Smooth muscle cell (in vitro differentiated cells): ENCODE data around the gene OR2T3. TPM values are rescaled to one million over a fixed set of nuclear protein-coding genes. Genes with fewer than 3 reads are reported as not detected.
"Not testable (repeated sequence)": the region's sequence is repeated elsewhere in the genome, so short reads cannot be mapped to it uniquely, and the experiment has no call there.

Experiments
- DNase-seq: peaks from one replicate; lab custom pipeline; 2025; ENCODE audit not compliant: unreplicated experiment; lab: John Stamatoyannopoulos, UW
- H2AFZ ChIP-seq: fragments of 200-600 bp; sonication (generic); 2 replicates; pipeline ENCODE4 v1.6.0; 2016; ENCODE audit warnings: antibody characterized with exemption, low read depth, mild to moderate bottlenecking
- H3F3A ChIP-seq: fragments of 200-600 bp; sonication (generic); 2 replicates; pipeline ENCODE4 v1.6.0; 2017; ENCODE audit warnings: antibody characterized with exemption, low read depth
- H3K27ac ChIP-seq: fragments of 200-600 bp; sonication (generic); 2 replicates; pipeline ENCODE4 v1.5.1; 2016; ENCODE audit warnings: low read depth, mild to moderate bottlenecking
- H3K27me3 ChIP-seq: fragments of 200-600 bp; sonication (generic); 2 replicates; pipeline ENCODE4 v1.6.1; 2016; ENCODE audit warnings: low read depth, mild to moderate bottlenecking
- H3K36me3 ChIP-seq: fragments of 200-600 bp; sonication (generic); 2 replicates; pipeline ENCODE4 v1.5.1; 2016; ENCODE audit warnings: low read depth
- H3K4me1 ChIP-seq: fragments of 200-600 bp; sonication (generic); 2 replicates; pipeline ENCODE4 v1.5.1; 2016; ENCODE audit warnings: low read depth
- H3K4me2 ChIP-seq: fragments of 200-600 bp; sonication (generic); 2 replicates; pipeline ENCODE4 v1.6.0; 2016; ENCODE audit warnings: mild to moderate bottlenecking
- H3K4me3 ChIP-seq: fragments of 200-600 bp; sonication (generic); 2 replicates; pipeline ENCODE4 v1.5.1; 2016; ENCODE audit warnings: mild to moderate bottlenecking
- H3K79me2 ChIP-seq: fragments of 200-600 bp; sonication (generic); 2 replicates; pipeline ENCODE4 v1.6.0; 2016; ENCODE audit warnings: low read depth, mild to moderate bottlenecking
- H3K9ac ChIP-seq: fragments of 200-600 bp; sonication (generic); 2 replicates; pipeline ENCODE4 v1.6.0; 2016; ENCODE audit warnings: low read depth
- H3K9me3 ChIP-seq: fragments of 200-600 bp; sonication (generic); replicated peaks from 2 replicates; pipeline ENCODE4 v1.5.1; 2016; ENCODE audit warnings: low read depth
- H4K20me1 ChIP-seq: fragments of 200-600 bp; sonication (generic); 2 replicates; pipeline ENCODE4 v1.6.0; 2016; ENCODE audit warnings: low read depth
- WGBS: methylation state at CpG from one replicate; pipeline ENCODE4 v1.1.7; 2016; ENCODE audit warnings: low lambda C conversion rate; 5-methylcytosine and 5-hydroxymethylcytosine counted together
- polyA plus RNA-seq: library from polyadenylated mRNA; unstranded; fragments of >200 nt; fragmentation: Nextera tagmentation; extraction: Ambion mirVana; gene quantifications from 2 replicates; pipeline ENCODE4 v1.2.1, GENCODE V29; 2016
- total RNA-seq: library from RNA; depleted of rRNA; stranded (reverse); fragments of >200 nt; gene quantifications from 2 replicates; pipeline ENCODE4 v1.2.3, GENCODE V29; 2014
- TF ChIP-seq, protein P1 (sequence below): fragments of 200-600 bp; sonication (generic); IDR thresholded peaks from 2 replicates; pipeline ENCODE4 v1.5.1; 2017; ENCODE audit warnings: borderline replicate concordance, mild to moderate bottlenecking, antibody characterized with exemption; ENCODE audit not compliant: insufficient read depth, poor library complexity, severe bottlenecking

Gene OR2T3
- total and polyA plus RNA-seq, 2 experiments from 2014 or later: not detected

DNA sequence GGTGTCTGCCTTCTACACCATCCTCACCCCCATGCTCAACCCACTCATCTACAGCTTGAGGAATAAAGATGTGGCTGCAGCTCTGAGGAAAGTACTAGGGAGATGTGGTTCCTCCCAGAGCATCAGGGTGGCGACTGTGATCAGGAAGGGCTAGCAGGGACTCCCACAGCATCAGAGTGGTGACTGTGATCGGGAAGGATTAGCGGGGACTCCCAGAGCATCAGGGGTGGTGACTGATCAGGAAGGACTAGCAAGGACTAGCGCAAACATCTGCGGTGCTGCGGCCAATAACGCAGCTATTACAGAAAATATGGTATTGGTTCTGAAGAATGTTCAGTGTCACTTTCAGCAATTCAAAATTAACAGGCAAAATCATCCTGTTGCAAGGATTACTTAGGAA, 19.5 kb upstream of the OR2T3 start:
- H3K79me2 ChIP-seq, H3K27me3 ChIP-seq, H3K36me3 ChIP-seq, H3K9ac ChIP-seq, H3K27ac ChIP-seq, H3F3A ChIP-seq, H2AFZ ChIP-seq, H3K4me2 ChIP-seq, H3K4me1 ChIP-seq, H3K9me3 ChIP-seq, DNase-seq, H4K20me1 ChIP-seq, H3K4me3 ChIP-seq: not testable (repeated sequence)
- WGBS: 84% methylated on average over 7 of the region's 7 CpGs

DNA sequence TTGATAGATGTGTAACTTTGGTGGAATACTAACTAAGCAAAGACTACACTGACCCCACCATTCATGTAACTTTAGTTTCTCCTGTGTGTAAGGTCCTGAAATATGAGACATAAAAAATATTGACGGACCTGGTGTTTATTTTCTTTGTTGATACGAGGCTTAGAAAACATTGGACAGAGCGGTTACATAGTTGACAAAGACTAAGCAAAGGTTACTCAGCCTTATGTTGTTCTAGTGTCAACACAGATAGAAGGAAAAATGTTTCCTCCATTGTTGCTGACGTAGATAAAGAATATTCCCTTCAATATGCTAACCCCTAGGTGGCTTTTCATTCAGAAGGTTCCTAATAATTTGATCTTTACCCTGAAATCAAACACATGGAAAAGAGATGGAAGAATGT, 18.1 kb upstream of the OR2T3 start:
- not testable (repeated sequence) for H3K9me3 ChIP-seq, H3K27me3 ChIP-seq, H3K4me2 ChIP-seq, DNase-seq, H3F3A ChIP-seq, H3K27ac ChIP-seq, H3K79me2 ChIP-seq, H4K20me1 ChIP-seq, H3K4me3 ChIP-seq, H3K9ac ChIP-seq, H2AFZ ChIP-seq, H3K36me3 ChIP-seq, H3K4me1 ChIP-seq
- 64% methylated on average over 3 of the region's 4 CpGs for WGBS

DNA sequence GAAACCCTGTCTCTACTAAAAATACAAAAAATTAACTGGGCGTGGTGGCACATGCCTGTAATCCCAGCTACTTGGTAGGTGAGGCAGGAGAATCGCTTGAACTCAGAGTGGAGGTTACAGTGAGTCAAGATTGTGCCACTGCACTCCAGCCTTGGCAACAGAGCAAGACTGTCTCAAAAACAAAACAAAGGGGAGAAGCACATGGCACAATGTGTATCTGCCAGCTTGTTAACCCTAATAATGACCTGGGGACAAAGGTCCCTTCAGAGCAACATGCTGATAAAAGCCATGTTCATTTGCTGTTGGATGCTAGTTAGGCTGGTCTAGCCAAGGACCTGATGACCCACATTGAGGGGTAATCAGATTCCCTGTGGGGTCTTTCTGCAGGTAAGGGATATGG, 16.5 kb upstream of the OR2T3 start:
- not testable (repeated sequence) for DNase-seq, H3K36me3 ChIP-seq, H3K4me1 ChIP-seq, H3K79me2 ChIP-seq, H3K27ac ChIP-seq, H2AFZ ChIP-seq, H3K27me3 ChIP-seq, H3K4me3 ChIP-seq, H3K9ac ChIP-seq, H3F3A ChIP-seq, H3K4me2 ChIP-seq, H4K20me1 ChIP-seq
- H3K9me3 ChIP-seq: peaks cover 11% of the 10 kb centered on the region
- no CpG with 5 or more reads among the region's 2 CpGs for WGBS

DNA sequence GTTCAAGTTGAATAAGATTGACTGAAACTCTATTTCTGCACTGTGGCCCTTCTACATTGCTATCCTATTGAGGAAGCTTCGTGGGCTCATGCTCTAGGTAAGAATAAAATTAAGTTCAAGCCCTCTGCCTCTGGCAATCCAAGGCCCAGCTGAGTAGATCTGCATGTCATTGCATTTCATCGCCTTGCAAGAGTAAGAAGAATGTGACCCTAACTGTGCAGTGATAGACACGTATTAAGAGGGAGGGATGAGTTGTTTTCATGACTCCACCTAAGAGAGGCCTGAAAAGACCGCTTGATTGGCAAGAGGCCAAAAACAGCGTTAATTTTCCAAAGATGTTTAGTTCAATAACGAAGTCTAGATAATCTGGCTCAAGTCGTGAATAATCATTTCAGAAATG, 14.0 kb upstream of the OR2T3 start:
- not testable (repeated sequence) for H3K4me2 ChIP-seq, H3K4me1 ChIP-seq, H3K36me3 ChIP-seq, H3K79me2 ChIP-seq, H3F3A ChIP-seq, H2AFZ ChIP-seq, H3K9ac ChIP-seq, H3K27me3 ChIP-seq, H4K20me1 ChIP-seq, H3K27ac ChIP-seq, DNase-seq, H3K4me3 ChIP-seq
- H3K9me3 ChIP-seq: peaks cover 11% of the 10 kb centered on the region
- WGBS: 32% methylated on average over 7 of the region's 7 CpGs

DNA sequence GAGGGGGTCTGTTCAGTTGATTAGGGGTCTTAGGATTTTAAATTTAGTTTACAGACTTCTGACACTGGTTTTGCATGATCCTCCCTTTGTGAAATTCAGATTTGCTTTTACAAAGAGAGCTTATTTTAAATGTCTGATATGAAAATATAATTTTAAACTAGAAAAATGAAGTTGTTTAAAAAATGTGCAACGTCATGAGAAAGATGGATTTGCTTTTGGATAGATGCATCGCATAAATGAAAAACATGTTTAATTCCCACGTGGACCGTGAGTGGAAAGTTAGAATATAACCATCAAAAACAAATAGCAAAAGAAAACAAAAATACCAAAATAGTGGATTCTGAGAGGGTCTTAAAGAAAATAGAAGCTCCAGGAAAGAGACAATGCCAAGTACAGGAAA, 2.0 kb upstream of the OR2T3 start:
- Histone ChIP-seq H3K36me3 (no peaks in the 10 kb centered on the region), H3K9ac (no peak overlapping the region), H3K27ac (no peak overlapping the region), H3K79me2 (no peaks in the 10 kb centered on the region), H3K27me3 (no peaks in the 10 kb centered on the region), H4K20me1 (no peaks in the 10 kb centered on the region), H3F3A (no peaks in the 10 kb centered on the region), H3K9me3 (no peaks in the 10 kb centered on the region), H3K4me3 (no peak overlapping the region), H2AFZ (no peak overlapping the region), H3K4me1 (no peaks in the 10 kb centered on the region), H3K4me2 (no peak overlapping the region)
- no peak for DNase-seq
- TF ChIP-seq, protein P1, sequence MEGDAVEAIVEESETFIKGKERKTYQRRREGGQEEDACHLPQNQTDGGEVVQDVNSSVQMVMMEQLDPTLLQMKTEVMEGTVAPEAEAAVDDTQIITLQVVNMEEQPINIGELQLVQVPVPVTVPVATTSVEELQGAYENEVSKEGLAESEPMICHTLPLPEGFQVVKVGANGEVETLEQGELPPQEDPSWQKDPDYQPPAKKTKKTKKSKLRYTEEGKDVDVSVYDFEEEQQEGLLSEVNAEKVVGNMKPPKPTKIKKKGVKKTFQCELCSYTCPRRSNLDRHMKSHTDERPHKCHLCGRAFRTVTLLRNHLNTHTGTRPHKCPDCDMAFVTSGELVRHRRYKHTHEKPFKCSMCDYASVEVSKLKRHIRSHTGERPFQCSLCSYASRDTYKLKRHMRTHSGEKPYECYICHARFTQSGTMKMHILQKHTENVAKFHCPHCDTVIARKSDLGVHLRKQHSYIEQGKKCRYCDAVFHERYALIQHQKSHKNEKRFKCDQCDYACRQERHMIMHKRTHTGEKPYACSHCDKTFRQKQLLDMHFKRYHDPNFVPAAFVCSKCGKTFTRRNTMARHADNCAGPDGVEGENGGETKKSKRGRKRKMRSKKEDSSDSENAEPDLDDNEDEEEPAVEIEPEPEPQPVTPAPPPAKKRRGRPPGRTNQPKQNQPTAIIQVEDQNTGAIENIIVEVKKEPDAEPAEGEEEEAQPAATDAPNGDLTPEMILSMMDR: no peak
- WGBS: 67% methylated on average over 4 of the region's 4 CpGs

DNA sequence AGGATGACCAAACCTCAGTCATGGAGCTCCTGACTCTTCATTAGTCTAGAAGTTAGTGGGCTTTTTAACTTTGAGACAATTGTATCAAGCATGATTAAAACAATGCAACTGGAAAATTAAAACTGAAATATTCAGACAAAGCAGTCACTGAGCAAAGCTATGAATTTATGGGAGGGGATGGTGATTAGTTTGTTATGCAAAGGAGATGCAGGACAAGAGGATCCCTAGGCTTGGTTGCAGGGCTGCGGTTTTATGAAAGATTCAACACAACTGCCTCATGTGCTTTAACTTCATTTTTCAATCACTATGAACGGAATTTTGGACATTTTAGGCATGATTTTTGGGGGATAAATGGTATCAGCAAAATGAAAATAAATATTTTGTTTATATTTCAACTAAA, 1.0 kb upstream of the OR2T3 start:
- H3K36me3 ChIP-seq, H3K4me2 ChIP-seq, H3K9ac ChIP-seq, H3K27ac ChIP-seq, H3K4me1 ChIP-seq, H4K20me1 ChIP-seq, H2AFZ ChIP-seq, H3K79me2 ChIP-seq, H3F3A ChIP-seq, DNase-seq, H3K9me3 ChIP-seq, H3K4me3 ChIP-seq, H3K27me3 ChIP-seq: not testable (repeated sequence)
- 49% methylated on average over 2 of the region's 2 CpGs for WGBS

DNA sequence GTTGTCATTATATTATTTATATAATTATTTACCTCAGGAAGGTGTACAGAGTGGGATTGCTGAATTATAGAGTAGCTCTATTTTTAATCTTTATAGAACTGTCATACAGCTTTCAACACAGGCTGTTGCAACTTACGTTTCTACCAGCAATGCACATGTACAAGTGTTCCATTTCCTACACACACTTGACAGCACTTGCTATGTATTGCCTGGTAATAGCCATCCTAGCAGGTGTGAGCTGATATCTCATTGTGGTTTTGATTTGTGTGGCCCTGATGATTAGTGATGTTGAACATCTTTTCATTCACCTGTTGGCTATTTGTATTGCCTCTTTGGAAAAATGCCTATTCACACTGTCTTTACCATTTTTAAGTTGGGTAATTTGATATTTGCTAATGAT, 2.5 kb downstream of the OR2T3 start:
- H4K20me1 ChIP-seq, H3K36me3 ChIP-seq, H3K27ac ChIP-seq, H3K4me2 ChIP-seq, H3K4me1 ChIP-seq, H3F3A ChIP-seq, DNase-seq, H3K79me2 ChIP-seq, H3K9me3 ChIP-seq, H3K27me3 ChIP-seq, H3K9ac ChIP-seq, H3K4me3 ChIP-seq, H2AFZ ChIP-seq: not testable (repeated sequence)
- no CpG with 5 or more reads among the region's 1 CpG for WGBS

DNA sequence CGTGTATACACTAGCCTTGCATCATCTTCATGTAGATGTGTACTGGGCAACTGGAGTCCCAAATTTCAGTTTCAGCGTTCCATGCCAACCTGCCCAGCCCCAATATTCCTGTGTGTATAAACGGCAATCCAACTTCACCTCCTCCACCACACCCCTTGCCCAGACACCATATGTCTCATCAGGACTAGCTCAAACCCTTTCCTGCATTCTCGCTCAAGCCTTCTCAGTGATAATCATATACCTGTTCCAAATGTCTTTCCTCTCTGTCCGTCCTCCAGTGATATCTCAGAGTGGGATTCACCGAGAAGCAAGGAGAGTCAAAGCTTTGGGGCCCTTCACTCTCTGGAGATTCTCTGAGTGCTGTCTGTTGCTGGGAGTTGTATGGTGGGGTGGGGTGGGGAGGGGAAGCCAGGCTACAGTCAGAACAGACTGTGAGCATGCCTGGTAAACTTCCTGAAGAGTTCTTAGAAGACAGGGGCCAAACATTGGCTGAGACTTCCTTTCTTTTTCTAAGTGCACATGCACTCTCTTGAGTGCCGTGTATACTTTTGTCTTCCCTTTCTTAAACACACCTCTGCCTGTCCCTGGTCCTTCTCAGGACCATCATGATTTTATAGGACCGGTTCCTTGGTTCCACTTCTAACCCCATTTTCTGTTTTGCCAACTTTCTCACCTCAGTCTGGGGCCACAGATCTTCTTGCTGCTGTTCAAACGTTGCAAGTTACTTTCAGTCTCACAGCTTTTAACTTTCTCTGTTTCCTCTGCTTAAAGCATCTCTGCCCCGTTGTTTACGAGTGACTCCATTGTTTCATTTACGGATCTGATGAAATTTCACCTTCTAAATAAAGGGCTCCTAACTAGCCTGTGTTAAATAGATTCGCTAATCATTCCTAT, 8.8 kb downstream of the OR2T3 start:
- not testable (repeated sequence) for H4K20me1 ChIP-seq, H3K27me3 ChIP-seq, H3K27ac ChIP-seq, H3K79me2 ChIP-seq, H3K9ac ChIP-seq, H2AFZ ChIP-seq, H3K9me3 ChIP-seq, H3K4me3 ChIP-seq, H3K36me3 ChIP-seq, H3F3A ChIP-seq, H3K4me1 ChIP-seq, DNase-seq, H3K4me2 ChIP-seq
- 58% methylated on average over 12 of the region's 13 CpGs for WGBS
